Stimulated activated CD4-positive, alpha-beta T cell treated with anti-CD3 and anti-CD28 coated beads, Interleukin-4, amount 100 ng/mL, for 24 hours (primary cell): Measurements from ENCODE around the gene NUDT15.
"Not testable (repeated sequence)": the region's sequence is repeated elsewhere in the genome, so short reads cannot be mapped to it uniquely, and the experiment has no call there.

Experiments used
- DNase-seq: peaks from one replicate; pipeline ENCODE4 v3.0.0-alpha.2; 2020

The NUDT15 gene

DNA sequence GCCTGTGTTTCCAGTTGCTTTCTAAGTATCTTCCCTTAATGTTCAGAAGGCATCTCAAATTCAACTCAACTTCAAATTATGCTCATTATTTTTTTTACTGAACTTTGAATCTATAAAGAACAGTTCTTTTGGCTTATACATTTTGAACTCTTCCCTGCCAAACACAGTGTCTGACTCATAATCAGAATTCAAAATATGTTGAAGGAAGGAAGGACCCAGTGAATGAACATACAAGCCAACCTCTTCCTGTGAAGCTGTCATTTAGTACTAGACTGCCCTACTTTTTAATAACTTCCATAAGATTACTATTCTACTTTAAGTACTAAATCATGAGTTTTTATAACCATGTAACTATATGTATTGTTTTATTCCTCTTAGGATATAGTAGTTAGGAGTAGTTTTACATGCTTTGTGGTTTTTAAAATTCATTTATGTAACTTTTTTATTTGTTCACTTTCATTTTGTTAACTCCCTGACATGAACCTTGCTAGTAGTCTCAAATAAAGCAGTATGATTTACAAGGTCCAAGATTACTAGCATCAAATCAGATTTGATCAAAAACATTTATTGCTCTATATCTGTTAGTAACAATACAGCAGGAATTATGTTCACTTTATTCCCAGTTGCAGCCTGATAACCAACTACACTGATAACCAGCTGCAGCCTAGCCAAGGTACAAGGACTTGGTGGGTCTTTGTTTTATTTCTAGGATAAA is 6.4 kb downstream of the NUDT15 start:
- DNase-seq = no peak

- DNase-seq = no peak
Measured at GRCh38 chr13:48050550-48050949, 13.0 kb downstream of the NUDT15 start.

GRCh38 chr13:48054601-48055000 is 17.1 kb downstream of the NUDT15 start:
- no peak for DNase-seq

DNA sequence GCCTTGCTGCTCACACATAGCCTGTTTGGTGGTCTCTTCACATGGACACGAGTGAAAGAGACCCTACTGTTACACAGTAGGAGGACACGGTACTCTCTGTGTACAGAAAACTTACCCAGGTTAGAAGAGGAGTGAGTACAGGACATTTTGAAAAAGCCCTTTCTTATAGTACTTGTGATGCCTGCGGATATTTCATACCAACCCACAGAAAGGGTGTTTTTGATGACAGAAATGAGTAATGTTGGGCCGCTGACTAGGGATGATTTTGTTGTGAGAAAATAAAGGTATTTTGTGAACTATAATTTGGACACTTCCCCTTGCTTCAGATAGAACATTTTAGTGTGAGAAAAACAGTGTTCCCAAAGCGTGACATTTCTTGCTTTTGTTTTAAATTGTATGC is 18.2 kb downstream of the NUDT15 start:
- DNase-seq = no peak

GRCh38 chr13:48058536-48058935 is 21.0 kb downstream of the NUDT15 start:
- DNase-seq = not testable (repeated sequence)

DNA sequence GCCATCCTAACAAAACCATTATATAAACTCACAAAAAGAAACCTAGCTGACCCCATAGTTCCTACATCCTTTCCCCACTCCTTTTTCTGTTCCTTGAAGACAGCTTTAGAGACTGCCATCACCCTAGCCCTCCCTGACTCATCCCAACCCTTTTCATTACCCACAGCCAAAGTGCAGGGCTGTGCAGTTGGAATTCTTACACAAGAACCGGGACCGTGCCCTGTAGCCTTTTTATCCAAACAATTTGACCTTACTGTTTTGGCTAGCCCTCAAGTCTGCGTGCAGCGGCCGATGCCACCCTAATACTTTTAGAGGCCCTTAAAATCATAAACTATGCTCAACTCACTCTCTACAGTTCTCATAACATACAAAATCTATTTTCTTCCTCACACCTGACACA is 22.4 kb downstream of the NUDT15 start:
- DNase-seq = not testable (repeated sequence)

DNA sequence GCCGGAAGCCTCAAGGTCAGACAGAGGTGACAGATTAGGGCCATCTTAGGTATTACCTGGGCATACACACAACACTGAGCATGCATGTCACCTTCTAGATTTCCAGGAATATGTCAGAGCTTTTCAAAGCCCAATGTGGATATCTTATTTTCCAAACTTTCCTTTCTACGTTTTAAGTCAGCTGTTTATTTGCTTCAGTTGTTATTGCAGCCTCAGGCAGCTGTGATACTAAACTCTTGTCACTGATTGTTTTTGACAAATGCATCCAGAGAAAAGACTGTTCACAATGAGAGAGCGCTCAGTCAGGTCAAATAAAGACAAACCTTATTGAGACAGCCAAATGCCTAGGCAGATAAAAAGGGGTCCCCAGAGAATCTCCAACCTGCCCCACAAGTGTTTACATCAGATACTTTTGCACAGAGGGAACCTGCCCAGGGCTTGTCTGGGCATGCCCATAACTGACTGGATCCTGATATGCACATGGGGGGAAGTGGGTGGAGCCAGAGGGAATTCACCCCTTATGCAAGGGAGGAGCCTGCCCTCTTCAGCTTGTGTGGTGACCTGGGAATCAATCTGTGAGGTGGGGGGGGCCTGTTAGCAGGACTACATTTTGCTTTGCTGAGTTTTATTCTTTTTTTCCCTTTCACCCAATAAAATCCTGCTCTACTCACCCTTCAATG is 28.9 kb downstream of the NUDT15 start:
- peak; percentile 10 for DNase-seq

DNA sequence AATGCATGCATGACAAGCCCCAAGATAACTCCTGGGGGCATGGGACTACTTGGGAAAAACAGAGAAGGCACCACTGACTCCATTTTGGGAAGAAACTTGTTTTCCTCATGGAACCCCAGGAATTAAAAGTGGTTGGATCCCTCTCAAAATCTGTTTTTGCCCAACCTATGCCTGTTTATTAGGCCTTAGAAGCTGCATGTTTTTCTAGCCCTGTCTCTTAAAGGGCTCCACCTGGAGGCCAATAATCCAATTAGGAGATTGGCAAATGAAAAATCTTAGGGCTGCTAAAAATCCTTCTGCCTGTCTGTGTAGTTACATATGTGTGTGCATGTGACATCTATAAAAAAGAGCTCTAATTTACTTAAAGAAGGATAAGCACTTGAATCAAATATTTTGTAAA is 30.5 kb downstream of the NUDT15 start:
- DNase-seq = no peak

DNA sequence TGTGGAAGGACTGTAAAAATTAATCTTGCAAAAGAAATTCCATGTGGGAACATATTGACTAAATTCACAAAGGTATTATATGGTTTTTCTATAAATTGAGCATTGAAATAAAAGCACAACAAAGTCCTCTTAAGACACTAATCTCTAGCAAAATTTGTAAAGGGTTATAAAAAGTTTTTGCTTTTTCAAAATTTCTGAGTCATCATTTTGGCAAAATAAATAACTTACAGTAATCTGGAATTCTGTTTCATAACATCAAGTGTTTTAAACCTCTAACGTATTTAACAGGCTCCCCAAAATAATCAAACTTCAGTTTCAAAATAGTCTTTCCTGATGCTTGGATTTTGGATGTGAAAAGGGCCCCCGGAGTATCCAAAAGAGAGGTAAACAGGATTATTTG is 31.4 kb downstream of the NUDT15 start:
- DNase-seq = no peak

- no peak for DNase-seq
Measured at GRCh38 chr13:48069573-48069972, 32.0 kb downstream of the NUDT15 start.

DNA sequence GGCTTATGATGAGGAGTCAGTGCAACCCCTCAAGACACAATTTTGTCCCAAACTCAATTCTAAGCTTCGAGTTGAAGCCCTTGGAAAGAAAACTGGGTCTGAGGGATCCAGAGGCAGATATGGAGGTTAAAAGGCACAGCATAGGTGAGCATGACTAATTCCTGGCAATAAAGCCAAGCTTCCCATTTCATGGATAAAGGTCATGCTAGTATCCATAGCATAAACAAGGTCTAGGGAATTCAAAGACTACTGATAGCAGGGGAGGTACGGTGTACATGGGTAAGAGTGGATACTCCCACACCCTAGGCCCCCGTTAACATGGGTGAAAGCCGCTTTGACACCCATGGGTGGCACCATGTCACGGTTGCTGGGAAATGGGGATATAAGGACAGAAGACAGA is 33.4 kb downstream of the NUDT15 start:
- no peak for DNase-seq

- DNase-seq = no peak
Measured at GRCh38 chr13:48072304-48072703, 34.8 kb downstream of the NUDT15 start.

- DNase-seq = no peak
Measured at GRCh38 chr13:48072787-48073186, 35.3 kb downstream of the NUDT15 start.

GRCh38 chr13:48074006-48074405 is 36.5 kb downstream of the NUDT15 start:
- no peak for DNase-seq

GRCh38 chr13:48078251-48078656 is 40.7 kb downstream of the NUDT15 start:
- no peak for DNase-seq

DNA sequence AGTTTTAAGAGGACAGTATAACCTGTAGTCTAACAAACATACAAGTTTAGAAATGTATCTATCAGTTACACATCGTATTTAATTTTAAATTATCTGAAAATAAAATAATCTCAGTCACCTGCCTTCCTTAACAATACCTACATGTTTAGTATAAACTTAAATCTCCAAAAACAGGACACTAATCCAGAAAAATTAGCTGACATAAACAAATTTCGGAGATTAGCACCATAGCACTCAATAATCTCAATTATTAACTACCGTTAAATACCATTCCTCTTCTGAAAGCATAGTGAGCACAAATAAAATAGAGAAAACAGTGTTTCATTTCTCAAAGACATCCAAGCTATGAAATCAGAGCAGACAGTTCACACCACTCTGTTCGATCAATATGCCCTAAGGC is 44.2 kb downstream of the NUDT15 start:
- no peak for DNase-seq

DNA sequence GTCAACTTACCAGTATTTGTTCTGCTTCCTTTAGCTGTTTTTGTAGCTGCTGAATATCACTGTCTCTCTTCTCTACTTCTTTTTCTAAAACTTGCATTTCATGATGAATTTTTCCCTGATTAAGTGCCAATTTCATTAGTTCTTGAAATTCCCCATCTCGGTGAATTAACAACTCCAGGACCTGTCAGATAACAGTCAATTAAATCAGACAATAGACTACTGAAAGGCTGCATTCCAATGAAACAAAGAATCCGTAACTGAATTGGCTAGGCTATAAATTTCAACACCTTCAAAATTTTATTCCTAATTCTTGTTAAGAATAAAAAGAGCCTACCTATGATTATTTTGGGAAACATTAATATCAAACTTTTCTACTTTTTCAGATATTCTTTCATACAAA is 48.7 kb downstream of the NUDT15 start:
- no peak for DNase-seq

- no peak for DNase-seq
Measured at GRCh38 chr13:48093588-48093987, 56.1 kb downstream of the NUDT15 start.

DNA sequence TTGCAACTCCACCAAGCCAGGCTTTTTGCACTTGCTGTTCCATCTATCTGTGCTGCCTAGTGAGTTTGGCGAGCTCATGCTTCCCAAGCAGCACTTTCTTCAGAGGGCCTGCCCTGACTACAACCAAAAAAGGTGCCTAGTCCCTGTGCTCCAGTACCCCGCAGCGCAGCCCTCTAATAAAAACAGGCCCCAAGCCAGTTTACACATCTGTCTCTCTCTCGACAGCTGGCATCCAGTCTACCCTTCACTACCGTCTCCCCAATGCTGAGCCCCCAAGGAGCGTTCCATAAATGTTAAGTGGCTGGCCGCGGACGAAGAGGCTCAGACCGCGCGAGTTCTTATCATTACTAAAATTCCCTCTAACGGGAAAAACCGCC is 56.9 kb downstream of the NUDT15 start:
- no peak for DNase-seq

- peak; percentile 98 for DNase-seq
Measured at GRCh38 chr13:48094781-48095502, 57.4 kb downstream of the NUDT15 start, which contains the start of gene MED4. Gene MED4, minus strand, starts transcription at chr13:48095104. Its CDS starts 26 bp downstream, at chr13:48095078.

DNA sequence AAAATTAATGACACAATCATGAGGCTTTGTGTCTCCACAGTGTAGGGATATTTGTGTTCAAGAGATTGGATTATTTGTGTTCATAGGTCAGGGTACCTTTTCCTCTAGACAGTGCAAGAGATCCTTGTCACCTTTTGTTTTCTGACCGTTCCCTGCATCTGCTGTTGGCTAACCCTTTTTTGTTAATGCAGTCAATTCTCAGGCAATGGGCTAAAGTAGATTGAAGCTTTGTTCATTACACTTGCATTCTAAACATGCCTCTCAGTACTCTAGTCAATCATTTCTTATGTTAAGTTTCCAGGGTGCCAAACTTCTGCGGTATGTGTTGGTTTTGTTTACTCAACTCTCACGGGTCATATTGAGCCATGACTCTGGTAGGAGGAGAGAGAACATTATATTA is 59.1 kb downstream of the NUDT15 start:
- DNase-seq = no peak
